H1 (cell line): ENCODE measurements around the gene CRYM. TPM values are rescaled to one million over a fixed set of nuclear protein-coding genes. Genes with fewer than 3 reads are reported as not detected.

Experiments
- CTCF ChIA-PET: fragments of 300-600 bp; sonication (Branson Sonifier 250); formaldehyde crosslinking; loops from one replicate; lab custom pipeline; 2021; ENCODE audit not compliant: partially characterized antibody; lab: Charles Lee
- POLR2A ChIA-PET: fragments of 300-600 bp; sonication (Branson Sonifier 250); formaldehyde crosslinking; loops from one replicate; lab custom pipeline; 2021; ENCODE audit warnings: inconsistent platforms; ENCODE audit not compliant: partially characterized antibody; lab: Charles Lee
- DNase-seq, 2 experiments: peaks; one replicate each; pipeline versions ENCODE4 v3.0.0 to v3.0.0-alpha.2; 2010 to 2022; ENCODE audit warnings: low spot score in 2 of 2, low read depth in 1 of 2, mixed read lengths in 1 of 2
- FAIRE-seq: peaks from 2 replicates; lab custom pipeline; 2011; peaks lifted over from hg19 to GRCh38; lab: Jason Lieb, UNC
- H2AFZ ChIP-seq: 2 replicates; pipeline ENCODE4 v1.8.1; 2012; ENCODE audit warnings: low read length, inconsistent platforms
- H2AK5ac ChIP-seq: 2 replicates; pipeline ENCODE4 v1.6.1; 2013; ENCODE audit warnings: low read depth, low read length
- H2BK120ac ChIP-seq: replicated peaks from 2 replicates; pipeline ENCODE3; 2013; ENCODE audit warnings: low read depth, low read length, inconsistent platforms
- H2BK12ac ChIP-seq: 2 replicates; pipeline ENCODE4 v1.6.1; 2013; ENCODE audit warnings: low read depth, low read length
- H2BK15ac ChIP-seq: 2 replicates; pipeline ENCODE4 v1.6.1; 2013; ENCODE audit warnings: low read length
- H2BK20ac ChIP-seq: 2 replicates; pipeline ENCODE4 v1.6.1; 2013; ENCODE audit warnings: low read length
- H2BK5ac ChIP-seq: 2 replicates; pipeline ENCODE4 v1.6.1; 2013; ENCODE audit warnings: low read depth, low read length
- H3K14ac ChIP-seq: 2 replicates; pipeline ENCODE4 v1.6.1; 2013; ENCODE audit warnings: inconsistent platforms; ENCODE audit not compliant: insufficient read length
- H3K18ac ChIP-seq: 2 replicates; pipeline ENCODE4 v1.6.1; 2013; ENCODE audit warnings: low read length; ENCODE audit errors: extremely low read depth
- H3K23ac ChIP-seq: 2 replicates; pipeline ENCODE4 v1.6.1; 2013; ENCODE audit warnings: inconsistent platforms; ENCODE audit not compliant: insufficient read length
- H3K23me2 ChIP-seq: 2 replicates; pipeline ENCODE4 v1.6.1; 2013; ENCODE audit warnings: low read depth, low read length
- H3K27ac ChIP-seq: 2 replicates; pipeline ENCODE4 v1.6.1; 2011; ENCODE audit warnings: low read depth, low read length, inconsistent platforms
- H3K27me3 ChIP-seq, 4 experiments: replicated peaks in 1 of 4; 1 replicate in 1 of 4; 2 replicates in 3 of 4; pipeline versions ENCODE4 v1.6.1 to v1.8.1; 2011 to 2013; ENCODE audit warnings: low read length in 3 of 4, mild to moderate bottlenecking in 3 of 4, inconsistent platforms in 2 of 4, mixed read lengths in 2 of 4, moderate library complexity in 1 of 4; ENCODE audit not compliant: control insufficient read depth in 3 of 4, insufficient read depth in 3 of 4; ENCODE audit errors: extremely low read depth in 1 of 4
- H3K36me3 ChIP-seq, 4 experiments: 2 replicates each; pipeline versions ENCODE4 v1.6.1 to v1.8.1; 2011 to 2013; ENCODE audit warnings: mild to moderate bottlenecking in 4 of 4, low read length in 3 of 4, moderate library complexity in 2 of 4, control low read depth in 1 of 4, inconsistent platforms in 1 of 4; ENCODE audit not compliant: insufficient read depth in 4 of 4, control insufficient read depth in 2 of 4
- H3K4ac ChIP-seq: replicated peaks from 2 replicates; pipeline ENCODE3; 2013; ENCODE audit warnings: low read length, low read depth, mixed read lengths, inconsistent platforms; ENCODE audit not compliant: insufficient read length
- H3K4me1 ChIP-seq, 4 experiments: replicated peaks in 1 of 4; 1 replicate in 1 of 4; 2 replicates in 3 of 4; pipeline versions ENCODE4 v1.6.1 to v1.8.1; 2011 to 2013; ENCODE audit warnings: low read length in 3 of 4, inconsistent platforms in 2 of 4, mixed read lengths in 1 of 4; ENCODE audit not compliant: insufficient read depth in 4 of 4, control insufficient read depth in 3 of 4
- H3K4me2 ChIP-seq, 2 experiments: 2 replicates each; pipeline versions ENCODE4 v1.6.1 to v1.8.1; 2011 to 2013; ENCODE audit warnings: low read depth in 2 of 2, low read length in 2 of 2, control low read depth in 1 of 2, inconsistent platforms in 1 of 2, mild to moderate bottlenecking in 1 of 2; ENCODE audit not compliant: insufficient read depth in 1 of 2
- H3K4me3 ChIP-seq, 4 experiments: fragments of 200-600, 300-600 bp in 1 of 4; sonication (generic), shearing (Covaris generic), sonication (Bioruptor Twin) in 1 of 4; 2 replicates each; pipeline versions ENCODE4 v1.5.1 to v1.8.1; 2011 to 2016; ENCODE audit warnings: low read length in 4 of 4, low read depth in 3 of 4, control low read depth in 2 of 4, inconsistent platforms in 2 of 4, mild to moderate bottlenecking in 2 of 4, mixed read lengths in 1 of 4, moderate library complexity in 1 of 4; ENCODE audit not compliant: insufficient read depth in 2 of 4; ENCODE audit errors: extremely low read depth in 1 of 4
- H3K56ac ChIP-seq: replicated peaks from 2 replicates; pipeline ENCODE3; 2013; ENCODE audit warnings: low read depth, mild to moderate bottlenecking, mixed read lengths, low read length, inconsistent platforms; ENCODE audit not compliant: insufficient read length
- H3K79me1 ChIP-seq: 2 replicates; pipeline ENCODE4 v1.6.1; 2013; ENCODE audit warnings: low read depth, low read length, control low read depth
- H3K79me2 ChIP-seq, 2 experiments: 2 replicates each; pipeline versions ENCODE4 v1.6.1 to v1.8.1; 2012 to 2013; ENCODE audit warnings: low read length in 2 of 2, mild to moderate bottlenecking in 2 of 2, inconsistent platforms in 1 of 2; ENCODE audit not compliant: insufficient read depth in 2 of 2, control insufficient read depth in 1 of 2
- H3K9ac ChIP-seq, 4 experiments: replicated peaks in 1 of 4; 1 replicate in 1 of 4; 2 replicates in 3 of 4; pipeline versions ENCODE4 v1.6.1 to v1.8.1; 2011 to 2013; ENCODE audit warnings: low read depth in 3 of 4, low read length in 3 of 4, control low read depth in 2 of 4, mild to moderate bottlenecking in 2 of 4, moderate library complexity in 2 of 4, inconsistent platforms in 1 of 4; ENCODE audit errors: extremely low read depth in 1 of 4
- H3K9me3 ChIP-seq, 2 experiments: 2 replicates each; pipeline versions ENCODE4 v1.6.1 to v1.8.1; 2012 to 2013; ENCODE audit warnings: mild to moderate bottlenecking in 2 of 2, moderate library complexity in 2 of 2, control low read depth in 1 of 2, inconsistent platforms in 1 of 2, low read depth in 1 of 2, low read length in 1 of 2, mixed read lengths in 1 of 2; ENCODE audit not compliant: insufficient read depth in 2 of 2
- H4K20me1 ChIP-seq, 2 experiments: replicated peaks in 1 of 2; 2 replicates each; pipeline versions ENCODE3 to v1.8.1; 2011 to 2013; ENCODE audit warnings: inconsistent platforms in 2 of 2, low read length in 2 of 2, mild to moderate bottlenecking in 1 of 2; ENCODE audit not compliant: insufficient read depth in 2 of 2, control insufficient read depth in 1 of 2
- H4K5ac ChIP-seq: 2 replicates; pipeline ENCODE4 v1.6.1; 2013; ENCODE audit warnings: low read length, low read depth, mixed read lengths, inconsistent platforms; ENCODE audit not compliant: insufficient read length
- H4K8ac ChIP-seq: 2 replicates; pipeline ENCODE4 v1.8.0; 2013; ENCODE audit warnings: mild to moderate bottlenecking, moderate library complexity, low read length, inconsistent platforms; ENCODE audit not compliant: insufficient read depth; ENCODE audit errors: extremely low read depth
- H4K91ac ChIP-seq: replicated peaks from 2 replicates; pipeline ENCODE3; 2013; ENCODE audit warnings: low read length, mixed read lengths, inconsistent platforms; ENCODE audit not compliant: insufficient read length
- BRCA1 ChIP-seq: IDR thresholded peaks from 2 replicates; pipeline ENCODE4 v1.6.1; 2012; ENCODE audit warnings: low read depth, low read length, improper control_type of control experiment
- FOSL1 ChIP-seq: IDR thresholded peaks from 2 replicates; pipeline ENCODE4 v1.6.1; 2011; ENCODE audit warnings: mild to moderate bottlenecking, low read depth, low read length, moderate library complexity; ENCODE audit not compliant: insufficient read depth
- HDAC6 ChIP-seq: IDR thresholded peaks from one replicate; pipeline ENCODE4 v1.7.1; 2012; ENCODE audit warnings: low read depth, mild to moderate bottlenecking, inconsistent platforms, low read length, moderate library complexity
- JUN ChIP-seq: IDR thresholded peaks from 2 replicates; pipeline ENCODE4 v1.6.1; 2011; ENCODE audit warnings: low read depth, mild to moderate bottlenecking, improper control_type of control experiment, low read length
- PHF8 ChIP-seq: fragments of 200-600 bp; sonication (generic); conservative IDR thresholded peaks from 2 replicates; pipeline ENCODE4 v1.7.1; 2012; ENCODE audit warnings: low read depth, mild to moderate bottlenecking, inconsistent platforms, low read length, moderate library complexity
- RAD21 ChIP-seq, 2 experiments: IDR thresholded peaks in 1 of 2; conservative IDR thresholded peaks in 1 of 2; 2 replicates each; pipeline ENCODE4 v1.6.1; 2011; ENCODE audit warnings: low read depth in 2 of 2, low read length in 2 of 2, improper control_type of control experiment in 1 of 2, inconsistent platforms in 1 of 2, mild to moderate bottlenecking in 1 of 2, moderate library complexity in 1 of 2
- SIX5 ChIP-seq: IDR thresholded peaks from 2 replicates; pipeline ENCODE4 v1.6.1; 2011; ENCODE audit warnings: mild to moderate bottlenecking, low read depth, low read length
- WGBS, 2 experiments: shearing (Covaris generic) in 1 of 2; methylation state at CpG; one replicate each; pipeline versions ENCODE4 v1.1.6 to v1.1.7; 2013 to 2015; ENCODE audit warnings: low lambda C conversion rate in 2 of 2, mixed read lengths in 2 of 2, inconsistent platforms in 1 of 2, low coverage in 1 of 2, missing lambda C conversion rate in 1 of 2; ENCODE audit not compliant: insufficient replicate concordance in 2 of 2, insufficient coverage in 1 of 2, insufficient read length in 1 of 2; ENCODE audit errors: extremely low coverage in 1 of 2, missing lambda C conversion rate in 1 of 2; 5-methylcytosine and 5-hydroxymethylcytosine counted together
- polyA plus RNA-seq, 7 experiments: library from polyadenylated mRNA; depleted of rRNA in 3 of 7; stranded (reverse) in 5 of 7; unstranded in 2 of 7; fragments of >200 nt in 5 of 7; fragments of 200-250 nt in 2 of 7; gene quantifications; 1 replicate in 5 of 7; 2 replicates in 1 of 7; 4 replicates in 1 of 7; pipeline versions ENCODE4 v1.2.1 to v1.2.3, GENCODE V29; 2011 to 2013; ENCODE audit warnings: missing spikeins in 2 of 7, mixed read lengths in 2 of 7
- total RNA-seq: library from RNA; stranded (reverse); fragmentation: NEBNext Ultra II Directional; extraction: Animal tissue kit (Norgen Biotek cat#: 25700); gene quantifications from 2 replicates; pipeline ENCODE4 v1.2.1, GENCODE V29; 2021

CRYM gene
- total and polyA plus RNA-seq, 2 of the 8 experiments (the other 6 are each of a cell fraction or from before 2014, with no cell fraction given): 12.9 to 40.4 TPM

- 80% methylated on average over 1 of the region's 1 CpG; no CpG with 5 or more reads in 1 of the 2 experiments for WGBS, 2 experiments
- CTCF ChIA-PET: interaction anchor here (0.8 kb wide), 1 partner anchor 110 kb away, joined by 3 read pairs; no protein-coding TSS in a partner anchor
- TF ChIP-seq SIX5 (no peak), PHF8 (no peak), HDAC6 (no peak), RAD21 (IDR thresholded peaks at IDR 0.05 in 1 of 2, conservative IDR thresholded peaks at IDR 0.05 in 1 of 2; ENCODE audit: low read depth in 2 of 2, low read length in 2 of 2) (no peak), JUN (no peak), BRCA1 (no peak), FOSL1 (no peak)
Observed at GRCh38 chr16:21314339-21314738, 36.2 kb upstream of the CRYM start.

More at GRCh38 chr16:21314339-21314738, 36.2 kb upstream of the CRYM start:
- Histone ChIP-seq H2BK5ac (no peak overlapping the region), H3K36me3 (no peaks in the 10 kb centered on the region), H3K79me2 (no peaks in the 10 kb centered on the region), H3K4ac (no peak overlapping the region), H3K23ac (no peak overlapping the region), H2BK120ac (no peak overlapping the region), H3K4me1 (no peaks in the 10 kb centered on the region), H3K9me3 (no peaks in the 10 kb centered on the region), H3K18ac (no peak overlapping the region), H3K4me3 (no peak overlapping the region), H3K27me3 (no peaks in the 10 kb centered on the region), H3K23me2 (no peaks in the 10 kb centered on the region), H2BK12ac (no peak overlapping the region), H2AK5ac (no peak overlapping the region), H2BK20ac (no peak overlapping the region), H3K4me2 (no peak overlapping the region), H3K56ac (no peak overlapping the region), H2AFZ (no peak overlapping the region), H4K20me1 (no peaks in the 10 kb centered on the region), H3K27ac (no peak overlapping the region), H4K5ac (no peak overlapping the region), H3K14ac (no peak overlapping the region), H3K9ac (no peak overlapping the region), H4K8ac (no peak overlapping the region), H3K79me1 (no peaks in the 10 kb centered on the region), H2BK15ac (no peak overlapping the region), H4K91ac (no peak overlapping the region)
- POLR2A ChIA-PET: no interaction called here
- FAIRE-seq: no peak
- no peak for DNase-seq
